ACC112 (cell line): ENCODE measurements around the gene FLYWCH1.
"Not testable (repeated sequence)": the region's sequence is repeated elsewhere in the genome, so short reads cannot be mapped to it uniquely, and the experiment has no call there.

Experiments
- H2AFZ ChIP-seq: fragments of 200-600 bp; sonication (generic); one replicate; pipeline ENCODE4 v1.6.0; 2017; ENCODE audit warnings: antibody characterized with exemption, low read length; ENCODE audit not compliant: unreplicated experiment
- H3K27ac ChIP-seq: fragments of 200-600 bp; sonication (generic); 2 replicates; pipeline ENCODE4 v1.5.1; 2014; ENCODE audit warnings: low read depth, mild to moderate bottlenecking, antibody characterized with exemption, low read length, moderate library complexity
- H3K27me3 ChIP-seq: fragments of 200-600 bp; sonication (generic); 2 replicates; pipeline ENCODE4 v1.6.1; 2014; ENCODE audit warnings: mild to moderate bottlenecking, antibody characterized with exemption, low read length, moderate library complexity, mixed read lengths; ENCODE audit not compliant: insufficient read depth
- H3K36me3 ChIP-seq: fragments of 200-600 bp; sonication (generic); 2 replicates; pipeline ENCODE4 v1.6.1; 2016; ENCODE audit warnings: mild to moderate bottlenecking, antibody characterized with exemption, low read length, moderate library complexity, mixed read lengths; ENCODE audit not compliant: insufficient read depth
- H3K4me1 ChIP-seq: fragments of 200-600 bp; sonication (generic); one replicate; pipeline ENCODE4 v1.6.1; 2016; ENCODE audit warnings: low read length, mixed read lengths; ENCODE audit not compliant: insufficient read depth, unreplicated experiment, control insufficient read depth
- H3K4me3 ChIP-seq: fragments of 200-600 bp; sonication (generic); 2 replicates; pipeline ENCODE4 v1.5.1; 2014; ENCODE audit warnings: mild to moderate bottlenecking, low read depth, low read length
- H3K79me2 ChIP-seq: fragments of 200-600 bp; sonication (generic); one replicate; pipeline ENCODE4 v1.6.0; 2016; ENCODE audit warnings: low read length; ENCODE audit not compliant: control insufficient read depth, unreplicated experiment, insufficient read depth

The FLYWCH1 gene

GRCh38 chr16:2900526-2901075 lies 11.1 kb upstream of the FLYWCH1 start:
- H3K36me3 ChIP-seq: no peaks in the 10 kb centered on the region

GRCh38 chr16:2902337-2903130 lies 9.2 kb upstream of the FLYWCH1 start:
- Histone ChIP-seq H3K36me3 (no peaks in the 10 kb centered on the region), H2AFZ (no peak overlapping the region), H3K27me3 (no peaks in the 10 kb centered on the region), H3K79me2 (no peaks in the 10 kb centered on the region), H3K27ac (no peak overlapping the region), H3K4me1 (peaks cover 5% of the 10 kb centered on the region), H3K4me3 (no peak overlapping the region)

More at GRCh38 chr16:2900526-2901075, 11.1 kb upstream of the FLYWCH1 start:
- H2AFZ ChIP-seq: no peak overlapping the region
- H3K79me2 ChIP-seq: no peaks in the 10 kb centered on the region
- no peak overlapping the region for H3K27ac ChIP-seq
- no peak overlapping the region for H3K4me3 ChIP-seq
- no peaks in the 10 kb centered on the region for H3K27me3 ChIP-seq
- peaks cover 19% of the 10 kb centered on the region for H3K4me1 ChIP-seq

GRCh38 chr16:2904100-2904921 lies 7.4 kb upstream of the FLYWCH1 start:
- peak overlapping the region; percentile 45 for H3K27ac ChIP-seq
- H2AFZ ChIP-seq: peak overlapping the region; percentile 20
- H3K4me1 ChIP-seq: peaks cover 5% of the 10 kb centered on the region
- no peaks in the 10 kb centered on the region for H3K36me3 ChIP-seq
- peak overlapping the region; percentile 93 for H3K4me3 ChIP-seq
- no peaks in the 10 kb centered on the region for H3K79me2 ChIP-seq
- no peaks in the 10 kb centered on the region for H3K27me3 ChIP-seq

GRCh38 chr16:2904922-2905240 lies 6.8 kb upstream of the FLYWCH1 start:
- H3K4me1 ChIP-seq: peaks cover 5% of the 10 kb centered on the region
- H3K79me2 ChIP-seq: no peaks in the 10 kb centered on the region
- peak overlapping the region; percentile 93 for H3K4me3 ChIP-seq
- peak overlapping the region; percentile 45 for H3K27ac ChIP-seq
- H3K27me3 ChIP-seq: no peaks in the 10 kb centered on the region
- no peaks in the 10 kb centered on the region for H3K36me3 ChIP-seq
- H2AFZ ChIP-seq: no peak overlapping the region

- Histone ChIP-seq H3K27me3 (no peaks in the 10 kb centered on the region), H3K36me3 (no peaks in the 10 kb centered on the region), H3K4me3 (peak overlapping the region; percentile 93), H3K27ac (peak overlapping the region; percentile 45), H3K79me2 (no peaks in the 10 kb centered on the region), H3K4me1 (peaks cover 8% of the 10 kb centered on the region), H2AFZ (no peak overlapping the region)
Observed at GRCh38 chr16:2905241-2905987, 6.3 kb upstream of the FLYWCH1 start.

GRCh38 chr16:2905988-2906387 lies 5.7 kb upstream of the FLYWCH1 start:
- no peak overlapping the region for H3K4me3 ChIP-seq
- peaks cover 13% of the 10 kb centered on the region for H3K4me1 ChIP-seq
- H3K79me2 ChIP-seq: no peaks in the 10 kb centered on the region
- H3K36me3 ChIP-seq: no peaks in the 10 kb centered on the region
- H2AFZ ChIP-seq: no peak overlapping the region
- H3K27me3 ChIP-seq: no peaks in the 10 kb centered on the region
- no peak overlapping the region for H3K27ac ChIP-seq

- H3K27ac ChIP-seq, H3K36me3 ChIP-seq, H3K79me2 ChIP-seq, H2AFZ ChIP-seq, H3K4me3 ChIP-seq, H3K27me3 ChIP-seq: not testable (repeated sequence)
- H3K4me1 ChIP-seq: peaks cover 17% of the 10 kb centered on the region
Observed at GRCh38 chr16:2907084-2907753, 4.5 kb upstream of the FLYWCH1 start.

- Histone ChIP-seq H3K79me2 (peaks cover 23% of the 10 kb centered on the region), H3K27ac (peak overlapping the region; percentile 42), H3K27me3 (no peaks in the 10 kb centered on the region), H3K4me1 (peaks cover 24% of the 10 kb centered on the region), H2AFZ (peak overlapping the region; percentile 34), H3K36me3 (no peaks in the 10 kb centered on the region; the same call in 1 of the 2 replicates), H3K4me3 (no peak overlapping the region; the same call in 1 of the 2 replicates)
Observed at GRCh38 chr16:2910441-2910969, 1.2 kb upstream of the FLYWCH1 start.

GRCh38 chr16:2912330-2913199 lies 834 bp downstream of the FLYWCH1 start:
- Histone ChIP-seq H3K36me3 (no peaks in the 10 kb centered on the region; the same call in 1 of the 2 replicates), H3K27me3 (no peaks in the 10 kb centered on the region), H3K4me1 (peaks cover 34% of the 10 kb centered on the region), H2AFZ (peak overlapping the region; percentile 71), H3K4me3 (peak overlapping the region; percentile 95), H3K79me2 (peaks cover 24% of the 10 kb centered on the region), H3K27ac (peak overlapping the region; percentile 67)
